Measurements from ENCODE around the gene ADAMTS12. TPM values are rescaled to one million over a fixed set of nuclear protein-coding genes. Genes with fewer than 3 reads are reported as not detected.

The ADAMTS12 gene
- total RNA-seq, 1 experiment from 2014 or later, result 0.05 TPM

DNA sequence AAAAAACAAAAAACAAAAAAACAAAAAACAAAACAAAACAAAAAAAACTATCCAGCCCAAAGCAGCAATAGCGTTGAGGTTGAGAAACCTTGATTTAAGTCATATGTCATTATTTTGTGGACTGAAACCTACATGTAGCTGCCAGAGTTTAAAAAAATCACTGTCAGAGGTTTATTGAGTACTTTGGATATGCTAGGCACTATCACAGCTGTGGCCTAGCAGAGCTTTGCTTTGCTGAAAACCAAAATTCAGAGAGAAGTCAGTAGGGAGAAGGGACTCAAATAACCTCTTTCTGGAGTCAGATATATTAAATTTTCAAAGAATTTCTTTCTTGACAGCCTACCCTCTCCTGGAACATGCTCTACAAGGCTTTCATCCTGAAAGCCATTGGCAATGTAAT lies 299.5 kb downstream of the ADAMTS12 start:
- DNase-seq (ENCODE audit: low read depth, low spot score), result no peak
- Histone ChIP-seq H3K27ac (ENCODE audit: low read depth, low read length) (no peak overlapping the region), H3K4me3 (replicated peaks in 1 of 2; ENCODE audit: low read depth in 1 of 2, low read length in 2 of 2) (no peak overlapping the region), H3K9me3 (ENCODE audit: control insufficient read depth in 1 of 2, insufficient read depth in 1 of 2, low read depth in 1 of 2, low read length in 2 of 2) (no peaks in the 10 kb centered on the region), H3K27me3 (ENCODE audit: insufficient read depth, low read length) (peaks cover 25% of the 10 kb centered on the region), H3K36me3 (ENCODE audit: control insufficient read depth in 1 of 2, insufficient read depth in 2 of 2, low read length in 2 of 2) (no peaks in the 10 kb centered on the region), H4K20me1 (ENCODE audit: insufficient read depth) (no peaks in the 10 kb centered on the region), H3K79me2 (ENCODE audit: insufficient read depth, low read length) (no peaks in the 10 kb centered on the region), H3K9me2 (ENCODE audit: insufficient read depth) (no peaks in the 10 kb centered on the region), H3K9ac (ENCODE audit: low read length) (no peak overlapping the region), H3K4me2 (ENCODE audit: low read length) (no peak overlapping the region), H3K4me1 (ENCODE audit: control insufficient read depth in 1 of 2, insufficient read depth in 2 of 2, low read length in 2 of 2) (no peaks in the 10 kb centered on the region), H2AFZ (ENCODE audit: low read depth, low read length, poor library complexity, severe bottlenecking) (no peak overlapping the region)
- ATAC-seq, result no peak
- CTCF ChIA-PET, result no interaction called here
- no TSS peak for BruUV-seq (replicated peaks)
- intact Hi-C loops (cut with micrococcal nuclease), result no loop called here
- POLR2A ChIA-PET, result no interaction called here
- RAD21 ChIA-PET (ENCODE audit: low non-redundant PET in 1 of 2, low total read pairs in 2 of 2, uncharacterized antibody in 2 of 2, unreplicated experiment in 2 of 2), result no interaction called here
- TF ChIP-seq, protein P1, sequence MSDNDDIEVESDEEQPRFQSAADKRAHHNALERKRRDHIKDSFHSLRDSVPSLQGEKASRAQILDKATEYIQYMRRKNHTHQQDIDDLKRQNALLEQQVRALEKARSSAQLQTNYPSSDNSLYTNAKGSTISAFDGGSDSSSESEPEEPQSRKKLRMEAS (IDR thresholded peaks at IDR 0.05), result no peak
- TF ChIP-seq RAD21 (IDR thresholded peaks at IDR 0.05; ENCODE audit: low read depth), result no peak
- no peak for TF ChIP-seq ZNF274 (IDR thresholded peaks at IDR 0.05; ENCODE audit: low read depth, low read length)
- no peak for TF ChIP-seq CBX3 (IDR thresholded peaks at IDR 0.05; ENCODE audit: low read depth)
- TF ChIP-seq EZH2 (IDR thresholded peaks at IDR 0.05), result no peak
- no peak for TF ChIP-seq POLR2AphosphoS5 (IDR thresholded peaks at IDR 0.05; ENCODE audit: low read depth, low read length)
- TF ChIP-seq TCF7L2 (IDR thresholded peaks at IDR 0.05; ENCODE audit: borderline replicate concordance, extremely low read depth, insufficient read depth, insufficient read length), result no peak
- no peak for TF ChIP-seq YY1 (IDR thresholded peaks at IDR 0.05; ENCODE audit: extremely low read depth, insufficient replicate concordance, low read depth, low read length)
- TF ChIP-seq, protein P2, sequence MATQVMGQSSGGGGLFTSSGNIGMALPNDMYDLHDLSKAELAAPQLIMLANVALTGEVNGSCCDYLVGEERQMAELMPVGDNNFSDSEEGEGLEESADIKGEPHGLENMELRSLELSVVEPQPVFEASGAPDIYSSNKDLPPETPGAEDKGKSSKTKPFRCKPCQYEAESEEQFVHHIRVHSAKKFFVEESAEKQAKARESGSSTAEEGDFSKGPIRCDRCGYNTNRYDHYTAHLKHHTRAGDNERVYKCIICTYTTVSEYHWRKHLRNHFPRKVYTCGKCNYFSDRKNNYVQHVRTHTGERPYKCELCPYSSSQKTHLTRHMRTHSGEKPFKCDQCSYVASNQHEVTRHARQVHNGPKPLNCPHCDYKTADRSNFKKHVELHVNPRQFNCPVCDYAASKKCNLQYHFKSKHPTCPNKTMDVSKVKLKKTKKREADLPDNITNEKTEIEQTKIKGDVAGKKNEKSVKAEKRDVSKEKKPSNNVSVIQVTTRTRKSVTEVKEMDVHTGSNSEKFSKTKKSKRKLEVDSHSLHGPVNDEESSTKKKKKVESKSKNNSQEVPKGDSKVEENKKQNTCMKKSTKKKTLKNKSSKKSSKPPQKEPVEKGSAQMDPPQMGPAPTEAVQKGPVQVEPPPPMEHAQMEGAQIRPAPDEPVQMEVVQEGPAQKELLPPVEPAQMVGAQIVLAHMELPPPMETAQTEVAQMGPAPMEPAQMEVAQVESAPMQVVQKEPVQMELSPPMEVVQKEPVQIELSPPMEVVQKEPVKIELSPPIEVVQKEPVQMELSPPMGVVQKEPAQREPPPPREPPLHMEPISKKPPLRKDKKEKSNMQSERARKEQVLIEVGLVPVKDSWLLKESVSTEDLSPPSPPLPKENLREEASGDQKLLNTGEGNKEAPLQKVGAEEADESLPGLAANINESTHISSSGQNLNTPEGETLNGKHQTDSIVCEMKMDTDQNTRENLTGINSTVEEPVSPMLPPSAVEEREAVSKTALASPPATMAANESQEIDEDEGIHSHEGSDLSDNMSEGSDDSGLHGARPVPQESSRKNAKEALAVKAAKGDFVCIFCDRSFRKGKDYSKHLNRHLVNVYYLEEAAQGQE (IDR thresholded peaks at IDR 0.05; ENCODE audit: low read depth), result no peak
- TF ChIP-seq CEBPB (IDR thresholded peaks at IDR 0.05; ENCODE audit: low read depth), result no peak
- TF ChIP-seq SP1 (IDR thresholded peaks at IDR 0.05; ENCODE audit: low read depth), result no peak
- TF ChIP-seq, protein P3, sequence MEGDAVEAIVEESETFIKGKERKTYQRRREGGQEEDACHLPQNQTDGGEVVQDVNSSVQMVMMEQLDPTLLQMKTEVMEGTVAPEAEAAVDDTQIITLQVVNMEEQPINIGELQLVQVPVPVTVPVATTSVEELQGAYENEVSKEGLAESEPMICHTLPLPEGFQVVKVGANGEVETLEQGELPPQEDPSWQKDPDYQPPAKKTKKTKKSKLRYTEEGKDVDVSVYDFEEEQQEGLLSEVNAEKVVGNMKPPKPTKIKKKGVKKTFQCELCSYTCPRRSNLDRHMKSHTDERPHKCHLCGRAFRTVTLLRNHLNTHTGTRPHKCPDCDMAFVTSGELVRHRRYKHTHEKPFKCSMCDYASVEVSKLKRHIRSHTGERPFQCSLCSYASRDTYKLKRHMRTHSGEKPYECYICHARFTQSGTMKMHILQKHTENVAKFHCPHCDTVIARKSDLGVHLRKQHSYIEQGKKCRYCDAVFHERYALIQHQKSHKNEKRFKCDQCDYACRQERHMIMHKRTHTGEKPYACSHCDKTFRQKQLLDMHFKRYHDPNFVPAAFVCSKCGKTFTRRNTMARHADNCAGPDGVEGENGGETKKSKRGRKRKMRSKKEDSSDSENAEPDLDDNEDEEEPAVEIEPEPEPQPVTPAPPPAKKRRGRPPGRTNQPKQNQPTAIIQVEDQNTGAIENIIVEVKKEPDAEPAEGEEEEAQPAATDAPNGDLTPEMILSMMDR (IDR thresholded peaks at IDR 0.05 in 2 of 3, conservative IDR thresholded peaks at IDR 0.05 in 1 of 3; ENCODE audit: borderline replicate concordance in 1 of 3, insufficient read depth in 1 of 3, low read depth in 2 of 3, low read length in 2 of 3), result no peak
- no peak for TF ChIP-seq SIN3A (IDR thresholded peaks at IDR 0.05; ENCODE audit: low read depth)
- no peak for TF ChIP-seq FOSL1 (IDR thresholded peaks at IDR 0.05; ENCODE audit: low read depth)

All from HCT116 (cell line).